SK-N-SH treated with all-trans-retinoic acid at 6 μM for 48 hours (cell line): Measurements from ENCODE around the gene AUTS2.

ENCODE experiments used
- ATAC-seq: fragments of 200-7000 bp; cut with Tn5 transposase; 3 replicates; pipeline ENCODE4 v1.9.1; 2020; ENCODE audit warnings: mild to moderate bottlenecking, moderate library complexity
- ARNTL ChIP-seq: fragments of 450-650 bp; formaldehyde crosslinking; IDR thresholded peaks from 2 replicates; pipeline ENCODE4 v1.5.0; 2020; ENCODE audit warnings: low read depth, mild to moderate bottlenecking, moderate library complexity, borderline replicate concordance
- CSDC2 ChIP-seq: fragments of 250-450 bp; sonication (Bioruptor Pico); IDR thresholded peaks from 2 replicates; pipeline ENCODE4 v1.5.0; 2020; ENCODE audit warnings: mild to moderate bottlenecking, moderate library complexity
- ESRRG ChIP-seq: fragments of 250-450 bp; sonication (Bioruptor Pico); IDR thresholded peaks from 2 replicates; pipeline ENCODE4 v1.6.1; 2021; ENCODE audit warnings: mild to moderate bottlenecking
- ISL1 ChIP-seq: fragments of 250-450 bp; sonication (Bioruptor Pico); IDR thresholded peaks from 2 replicates; pipeline ENCODE4 v2.1.2; 2022; ENCODE audit warnings: mild to moderate bottlenecking, moderate library complexity
- OSR1 ChIP-seq: fragments of 250-450 bp; sonication (Bioruptor Pico); IDR thresholded peaks from 2 replicates; pipeline ENCODE4 v1.8.0; 2022; ENCODE audit warnings: moderate library complexity, mild to moderate bottlenecking, inconsistent platforms
- RARB ChIP-seq: fragments of 250-450 bp; sonication (Bioruptor Pico); IDR thresholded peaks from 2 replicates; pipeline ENCODE4 v1.8.0; 2021; ENCODE audit warnings: mild to moderate bottlenecking, moderate library complexity
- SNAI2 ChIP-seq: fragments of 250-450 bp; sonication (Bioruptor Pico); IDR thresholded peaks from 2 replicates; pipeline ENCODE4 v1.5.0; 2020; ENCODE audit warnings: mild to moderate bottlenecking, moderate library complexity
- TOX ChIP-seq: fragments of 250-450 bp; sonication (Bioruptor Pico); IDR thresholded peaks from 2 replicates; pipeline ENCODE4 v1.8.0; 2021; ENCODE audit warnings: mild to moderate bottlenecking, moderate library complexity, borderline replicate concordance
- ZFP30 ChIP-seq: fragments of 450-650 bp; formaldehyde crosslinking; IDR thresholded peaks from 2 replicates; pipeline ENCODE4 v1.5.0; 2022; ENCODE audit warnings: mild to moderate bottlenecking, moderate library complexity
- TF ChIP-seq, protein P1 (sequence below): fragments of 250-450 bp; sonication (Bioruptor Pico); IDR thresholded peaks from 2 replicates; pipeline ENCODE4 v1.5.1; 2020; ENCODE audit warnings: low read depth, mild to moderate bottlenecking, moderate library complexity
- TF ChIP-seq, protein P2 (sequence below): fragments of 250-450 bp; sonication (Bioruptor Pico); IDR thresholded peaks from 2 replicates; pipeline ENCODE4 v1.5.0; 2020; ENCODE audit warnings: mild to moderate bottlenecking, moderate library complexity
- TF ChIP-seq, protein P3 (sequence below): fragments of 250-450 bp; sonication (Bioruptor Pico); IDR thresholded peaks from 2 replicates; pipeline ENCODE4 v1.8.0; 2020; ENCODE audit warnings: mild to moderate bottlenecking, moderate library complexity, borderline replicate concordance
- TF ChIP-seq, protein P4 (sequence below): fragments of 250-450 bp; sonication (Bioruptor Pico); IDR thresholded peaks from 2 replicates; pipeline ENCODE4 v1.8.0; 2021; ENCODE audit warnings: low read depth, mild to moderate bottlenecking, moderate library complexity, borderline replicate concordance

AUTS2 gene

DNA sequence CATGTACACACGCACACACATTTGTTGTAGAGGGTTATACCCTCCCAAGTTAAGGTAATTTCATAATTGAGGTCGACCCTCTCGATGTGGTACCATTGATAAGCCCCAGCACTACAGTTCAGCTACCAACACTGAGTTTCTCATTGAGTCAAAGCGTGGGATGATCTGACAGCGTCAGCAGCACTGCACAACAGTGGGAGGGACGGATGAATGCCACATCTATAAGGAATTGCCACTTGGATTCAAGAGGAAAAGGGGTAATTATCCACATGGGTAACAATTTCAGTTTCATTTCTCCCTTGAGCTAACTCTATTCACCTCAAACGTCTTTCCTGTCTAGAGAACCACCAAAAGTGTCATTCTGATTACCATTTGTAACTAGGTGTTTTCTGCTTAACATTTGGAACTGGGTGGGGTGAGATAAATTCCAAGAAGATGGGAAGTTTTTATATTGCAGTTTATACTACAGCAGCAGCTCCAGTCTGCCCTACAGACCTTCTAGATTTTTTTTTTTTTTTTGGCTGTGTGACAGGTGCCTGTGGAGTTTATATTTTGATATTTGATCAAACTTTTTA is 342.9 kb downstream of the AUTS2 start:
- no peak for ATAC-seq
- TF ChIP-seq OSR1 (no peak), ARNTL (CRISPR knock-in tag) (no peak), CSDC2 (CRISPR knock-in tag) (no peak)
- TF ChIP-seq, protein P1, sequence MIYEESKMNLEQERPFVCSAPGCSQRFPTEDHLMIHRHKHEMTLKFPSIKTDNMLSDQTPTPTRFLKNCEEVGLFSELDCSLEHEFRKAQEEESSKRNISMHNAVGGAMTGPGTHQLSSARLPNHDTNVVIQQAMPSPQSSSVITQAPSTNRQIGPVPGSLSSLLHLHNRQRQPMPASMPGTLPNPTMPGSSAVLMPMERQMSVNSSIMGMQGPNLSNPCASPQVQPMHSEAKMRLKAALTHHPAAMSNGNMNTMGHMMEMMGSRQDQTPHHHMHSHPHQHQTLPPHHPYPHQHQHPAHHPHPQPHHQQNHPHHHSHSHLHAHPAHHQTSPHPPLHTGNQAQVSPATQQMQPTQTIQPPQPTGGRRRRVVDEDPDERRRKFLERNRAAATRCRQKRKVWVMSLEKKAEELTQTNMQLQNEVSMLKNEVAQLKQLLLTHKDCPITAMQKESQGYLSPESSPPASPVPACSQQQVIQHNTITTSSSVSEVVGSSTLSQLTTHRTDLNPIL (CRISPR knock-in tag): no peak
- TF ChIP-seq, protein P2, sequence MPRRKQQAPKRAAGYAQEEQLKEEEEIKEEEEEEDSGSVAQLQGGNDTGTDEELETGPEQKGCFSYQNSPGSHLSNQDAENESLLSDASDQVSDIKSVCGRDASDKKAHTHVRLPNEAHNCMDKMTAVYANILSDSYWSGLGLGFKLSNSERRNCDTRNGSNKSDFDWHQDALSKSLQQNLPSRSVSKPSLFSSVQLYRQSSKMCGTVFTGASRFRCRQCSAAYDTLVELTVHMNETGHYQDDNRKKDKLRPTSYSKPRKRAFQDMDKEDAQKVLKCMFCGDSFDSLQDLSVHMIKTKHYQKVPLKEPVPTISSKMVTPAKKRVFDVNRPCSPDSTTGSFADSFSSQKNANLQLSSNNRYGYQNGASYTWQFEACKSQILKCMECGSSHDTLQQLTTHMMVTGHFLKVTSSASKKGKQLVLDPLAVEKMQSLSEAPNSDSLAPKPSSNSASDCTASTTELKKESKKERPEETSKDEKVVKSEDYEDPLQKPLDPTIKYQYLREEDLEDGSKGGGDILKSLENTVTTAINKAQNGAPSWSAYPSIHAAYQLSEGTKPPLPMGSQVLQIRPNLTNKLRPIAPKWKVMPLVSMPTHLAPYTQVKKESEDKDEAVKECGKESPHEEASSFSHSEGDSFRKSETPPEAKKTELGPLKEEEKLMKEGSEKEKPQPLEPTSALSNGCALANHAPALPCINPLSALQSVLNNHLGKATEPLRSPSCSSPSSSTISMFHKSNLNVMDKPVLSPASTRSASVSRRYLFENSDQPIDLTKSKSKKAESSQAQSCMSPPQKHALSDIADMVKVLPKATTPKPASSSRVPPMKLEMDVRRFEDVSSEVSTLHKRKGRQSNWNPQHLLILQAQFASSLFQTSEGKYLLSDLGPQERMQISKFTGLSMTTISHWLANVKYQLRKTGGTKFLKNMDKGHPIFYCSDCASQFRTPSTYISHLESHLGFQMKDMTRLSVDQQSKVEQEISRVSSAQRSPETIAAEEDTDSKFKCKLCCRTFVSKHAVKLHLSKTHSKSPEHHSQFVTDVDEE (CRISPR knock-in tag): no peak

- no peak for ATAC-seq
- no peak for TF ChIP-seq SNAI2 (CRISPR knock-in tag)
- TF ChIP-seq, protein P2 (CRISPR knock-in tag): no peak
These were observed 344.3 kb downstream of the AUTS2 start for GRCh38 chr7:69942573-69942972.

DNA sequence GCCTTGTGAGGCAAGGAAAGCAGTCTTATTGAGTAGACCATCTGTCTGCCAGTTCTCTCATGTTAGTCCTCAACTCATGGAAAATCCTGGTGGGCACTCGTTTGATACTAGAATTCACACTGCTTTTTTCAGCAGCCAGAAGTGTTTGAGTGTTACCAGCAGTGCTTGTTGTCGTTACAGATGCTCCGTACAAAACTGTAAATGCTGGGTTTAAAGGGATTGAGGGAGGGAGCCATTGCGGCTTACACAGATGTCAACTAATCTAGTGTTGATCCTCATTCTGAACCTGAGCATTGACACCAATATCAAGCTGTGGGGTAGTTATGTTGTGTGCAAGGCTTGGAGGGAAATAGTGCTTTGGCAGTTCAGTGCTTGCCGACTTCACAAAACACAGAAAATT is 348.6 kb downstream of the AUTS2 start:
- ATAC-seq: no peak
- TF ChIP-seq, protein P1 (CRISPR knock-in tag): no peak
- no peak for TF ChIP-seq RARB (CRISPR knock-in tag)
- no peak for TF ChIP-seq ARNTL (CRISPR knock-in tag)

DNA sequence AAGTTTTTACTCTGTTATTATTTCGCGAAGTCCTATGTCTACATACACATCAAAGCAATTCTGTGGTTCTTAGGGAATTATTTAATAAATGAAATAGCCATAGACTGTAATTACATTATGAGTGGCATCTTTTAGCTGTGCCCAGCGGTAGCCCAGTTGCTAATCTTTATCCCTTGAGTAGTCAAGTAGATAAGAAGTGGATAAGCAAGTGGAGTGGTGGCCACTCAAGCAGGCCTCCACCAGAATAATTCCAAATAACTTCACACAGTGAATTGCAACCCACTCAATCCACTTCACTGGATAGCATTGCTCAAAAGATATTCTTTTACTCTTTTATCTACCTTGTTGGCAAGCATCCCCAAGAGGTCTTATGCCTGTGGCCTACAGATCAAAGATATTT is 349.7 kb downstream of the AUTS2 start:
- ATAC-seq: no peak
- TF ChIP-seq ESRRG (no peak), CSDC2 (CRISPR knock-in tag) (no peak), ZFP30 (no peak)
- TF ChIP-seq, protein P1 (CRISPR knock-in tag): no peak

- ATAC-seq: no peak
- no peak for TF ChIP-seq CSDC2 (CRISPR knock-in tag)
- no peak for TF ChIP-seq ISL1
These were observed 350.8 kb downstream of the AUTS2 start for GRCh38 chr7:69949122-69949521.

- no peak for ATAC-seq
- TF ChIP-seq, protein P1 (CRISPR knock-in tag): no peak
- TF ChIP-seq RARB (CRISPR knock-in tag): no peak
- TF ChIP-seq TOX: no peak
- TF ChIP-seq, protein P3, sequence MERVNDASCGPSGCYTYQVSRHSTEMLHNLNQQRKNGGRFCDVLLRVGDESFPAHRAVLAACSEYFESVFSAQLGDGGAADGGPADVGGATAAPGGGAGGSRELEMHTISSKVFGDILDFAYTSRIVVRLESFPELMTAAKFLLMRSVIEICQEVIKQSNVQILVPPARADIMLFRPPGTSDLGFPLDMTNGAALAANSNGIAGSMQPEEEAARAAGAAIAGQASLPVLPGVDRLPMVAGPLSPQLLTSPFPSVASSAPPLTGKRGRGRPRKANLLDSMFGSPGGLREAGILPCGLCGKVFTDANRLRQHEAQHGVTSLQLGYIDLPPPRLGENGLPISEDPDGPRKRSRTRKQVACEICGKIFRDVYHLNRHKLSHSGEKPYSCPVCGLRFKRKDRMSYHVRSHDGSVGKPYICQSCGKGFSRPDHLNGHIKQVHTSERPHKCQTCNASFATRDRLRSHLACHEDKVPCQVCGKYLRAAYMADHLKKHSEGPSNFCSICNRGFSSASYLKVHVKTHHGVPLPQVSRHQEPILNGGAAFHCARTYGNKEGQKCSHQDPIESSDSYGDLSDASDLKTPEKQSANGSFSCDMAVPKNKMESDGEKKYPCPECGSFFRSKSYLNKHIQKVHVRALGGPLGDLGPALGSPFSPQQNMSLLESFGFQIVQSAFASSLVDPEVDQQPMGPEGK: no peak
- TF ChIP-seq, protein P4, sequence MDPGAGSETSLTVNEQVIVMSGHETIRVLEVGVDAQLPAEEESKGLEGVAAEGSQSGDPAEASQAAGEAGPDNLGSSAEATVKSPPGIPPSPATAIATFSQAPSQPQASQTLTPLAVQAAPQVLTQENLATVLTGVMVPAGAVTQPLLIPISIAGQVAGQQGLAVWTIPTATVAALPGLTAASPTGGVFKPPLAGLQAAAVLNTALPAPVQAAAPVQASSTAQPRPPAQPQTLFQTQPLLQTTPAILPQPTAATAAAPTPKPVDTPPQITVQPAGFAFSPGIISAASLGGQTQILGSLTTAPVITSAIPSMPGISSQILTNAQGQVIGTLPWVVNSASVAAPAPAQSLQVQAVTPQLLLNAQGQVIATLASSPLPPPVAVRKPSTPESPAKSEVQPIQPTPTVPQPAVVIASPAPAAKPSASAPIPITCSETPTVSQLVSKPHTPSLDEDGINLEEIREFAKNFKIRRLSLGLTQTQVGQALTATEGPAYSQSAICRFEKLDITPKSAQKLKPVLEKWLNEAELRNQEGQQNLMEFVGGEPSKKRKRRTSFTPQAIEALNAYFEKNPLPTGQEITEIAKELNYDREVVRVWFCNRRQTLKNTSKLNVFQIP: no peak
- TF ChIP-seq ZFP30: no peak
These were observed 353.2 kb downstream of the AUTS2 start for GRCh38 chr7:69951458-69951857.
